Right lobe of liver (tissue), 6 donors: ENCODE results near the gene PRR5L. TPM values are rescaled to one million over a fixed set of nuclear protein-coding genes. Genes with fewer than 3 reads are reported as not detected.

Experiments
- ATAC-seq, 4 donors: fragments of 200-7000 bp; cut with Tn5 transposase; one replicate each; pipeline ENCODE4 v1.9.1; 2020; ENCODE audit warnings: mild to moderate bottlenecking in 4 of 4, moderate library complexity in 4 of 4
- DNase-seq, 3 donors: peaks; one replicate each; pipeline ENCODE4 v3.0.0-alpha.2; 2020
- H3K27ac ChIP-seq, 3 donors: fragments of 200-600 bp; one replicate each; pipeline ENCODE4 v1.8.0; 2022
- H3K27me3 ChIP-seq, 2 donors: fragments of 200-600 bp; one replicate each; pipeline ENCODE4 v1.8.0; 2022
- H3K36me3 ChIP-seq, 4 donors: fragments of 200-600 bp; sonication (generic) in 1 of 4; one replicate each; pipeline versions ENCODE4 v1.5.1 to v1.8.0; 2017 to 2022; ENCODE audit warnings: control low read depth in 1 of 4
- H3K4me1 ChIP-seq, 4 donors: fragments of 200-600 bp; sonication (generic) in 1 of 4; one replicate each; pipeline versions ENCODE4 v1.5.1 to v1.8.0; 2017 to 2022; ENCODE audit warnings: control low read depth in 1 of 4
- H3K4me3 ChIP-seq, 3 donors: fragments of 200-600 bp; one replicate each; pipeline ENCODE4 v1.8.0; 2022
- H3K9me3 ChIP-seq, 4 donors: fragments of 200-600 bp; sonication (generic) in 1 of 4; one replicate each; pipeline versions ENCODE4 v1.5.1 to v1.8.0; 2017 to 2022; ENCODE audit warnings: control low read depth in 1 of 4
- POLR2A ChIP-seq: fragments of 450-650 bp; IDR thresholded peaks from one replicate; pipeline ENCODE4 v1.6.1; 2017; ENCODE audit warnings: antibody characterized with exemption, mild to moderate bottlenecking
- WGBS: methylation state at CpG from one replicate; pipeline ENCODE4 v1.1.6; 2018; ENCODE audit warnings: low coverage, low lambda C conversion rate; ENCODE audit not compliant: insufficient coverage; ENCODE audit errors: missing lambda C conversion rate; 5-methylcytosine and 5-hydroxymethylcytosine counted together
- intact Hi-C, 2 donors: fragments of 100-400 bp; cut with DNase I; formaldehyde crosslinking; loops; one replicate each; pipeline versions ENCODE4 v1.11.2 to v1.14.1; 2022
- total RNA-seq, 6 experiments: library from RNA; depleted of rRNA in 2 of 6; stranded (reverse); fragments of >200 nt in 2 of 6; fragmentation: NEBNext Ultra II Directional in 3 of 6; extraction: Animal tissue kit (Norgen Biotek cat#: 25700) in 3 of 6; gene quantifications; one replicate each; pipeline versions ENCODE4 v1.1.0 to v1.2.4, GENCODE V29; 2016 to 2023
- TF ChIP-seq, protein P1 (sequence below), 4 donors: fragments of 200-600 bp in 3 of 4; fragments of 450-650 bp in 1 of 4; IDR thresholded peaks; one replicate each; pipeline versions ENCODE4 v1.5.1 to v1.8.0; 2016 to 2022; ENCODE audit warnings: antibody characterized with exemption in 4 of 4, mild to moderate bottlenecking in 2 of 4
- donor health status: DM: no; HTN: yes; CAD: no.
- donor health status: DM: no; HTN: no; CAD: no.
- donor health status: DM: no; HTN: no; CAD: no.
- donor health status: DM: no; HTN: yes; CAD: no.
- donor health status: DM: no; HTN: yes; CAD: no.

Gene PRR5L
- total RNA-seq, 6 experiments from 2014 or later: 2.2 to 4.5 (median 2.3) TPM

DNA sequence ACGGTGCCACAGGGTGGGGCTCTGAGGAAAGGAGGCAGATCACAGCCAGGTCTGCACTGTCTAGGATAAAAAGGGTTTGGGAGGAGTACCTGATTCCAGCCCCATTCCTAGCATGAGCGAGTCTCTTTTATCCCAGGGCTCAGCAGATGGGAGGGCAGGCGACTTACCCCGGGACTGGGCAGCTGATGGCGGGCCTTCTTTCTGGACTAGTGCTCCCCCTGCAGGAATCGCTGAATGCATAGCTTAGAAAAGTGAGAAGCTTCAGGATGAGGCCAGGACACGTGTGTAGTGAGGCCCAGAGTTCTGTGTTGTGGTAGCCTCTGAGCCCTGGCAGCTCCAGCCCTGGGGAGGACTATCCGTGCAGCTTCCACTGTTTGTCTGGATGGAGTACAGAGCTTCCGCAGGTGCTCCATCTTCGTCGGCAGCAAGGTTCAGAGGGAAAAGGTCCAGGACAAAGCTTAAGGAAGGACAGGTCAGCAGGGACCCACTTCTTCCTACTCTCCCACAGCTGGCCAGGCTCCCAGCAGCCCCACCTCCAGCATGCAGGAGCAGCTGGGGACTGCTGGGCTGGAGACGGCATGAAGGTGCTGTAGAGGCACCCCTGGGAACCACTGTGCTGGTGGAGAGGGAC lies 37.2 kb upstream of the PRR5L start:
- DNase-seq (peak; percentile 57 to 63 (median 58)), ATAC-seq (peak; percentile 83 to 96 (median 88))
- Histone ChIP-seq H3K27ac (no peak overlapping the region), H3K9me3 (no peaks in the 10 kb centered on the region), H3K36me3 (no peaks in the 10 kb centered on the region), H3K4me3 (no peak overlapping the region), H3K4me1 (no peaks in the 10 kb centered on the region), H3K27me3 (no peaks in the 10 kb centered on the region)
- WGBS: 19% methylated on average over 9 of the region's 12 CpGs
- no peak for TF ChIP-seq POLR2A
- TF ChIP-seq, protein P1, sequence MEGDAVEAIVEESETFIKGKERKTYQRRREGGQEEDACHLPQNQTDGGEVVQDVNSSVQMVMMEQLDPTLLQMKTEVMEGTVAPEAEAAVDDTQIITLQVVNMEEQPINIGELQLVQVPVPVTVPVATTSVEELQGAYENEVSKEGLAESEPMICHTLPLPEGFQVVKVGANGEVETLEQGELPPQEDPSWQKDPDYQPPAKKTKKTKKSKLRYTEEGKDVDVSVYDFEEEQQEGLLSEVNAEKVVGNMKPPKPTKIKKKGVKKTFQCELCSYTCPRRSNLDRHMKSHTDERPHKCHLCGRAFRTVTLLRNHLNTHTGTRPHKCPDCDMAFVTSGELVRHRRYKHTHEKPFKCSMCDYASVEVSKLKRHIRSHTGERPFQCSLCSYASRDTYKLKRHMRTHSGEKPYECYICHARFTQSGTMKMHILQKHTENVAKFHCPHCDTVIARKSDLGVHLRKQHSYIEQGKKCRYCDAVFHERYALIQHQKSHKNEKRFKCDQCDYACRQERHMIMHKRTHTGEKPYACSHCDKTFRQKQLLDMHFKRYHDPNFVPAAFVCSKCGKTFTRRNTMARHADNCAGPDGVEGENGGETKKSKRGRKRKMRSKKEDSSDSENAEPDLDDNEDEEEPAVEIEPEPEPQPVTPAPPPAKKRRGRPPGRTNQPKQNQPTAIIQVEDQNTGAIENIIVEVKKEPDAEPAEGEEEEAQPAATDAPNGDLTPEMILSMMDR (IDR thresholded peaks at IDR 0.05): peak; percentile 49 to 73 (median 57)
- intact Hi-C loops: no loop called here

DNA sequence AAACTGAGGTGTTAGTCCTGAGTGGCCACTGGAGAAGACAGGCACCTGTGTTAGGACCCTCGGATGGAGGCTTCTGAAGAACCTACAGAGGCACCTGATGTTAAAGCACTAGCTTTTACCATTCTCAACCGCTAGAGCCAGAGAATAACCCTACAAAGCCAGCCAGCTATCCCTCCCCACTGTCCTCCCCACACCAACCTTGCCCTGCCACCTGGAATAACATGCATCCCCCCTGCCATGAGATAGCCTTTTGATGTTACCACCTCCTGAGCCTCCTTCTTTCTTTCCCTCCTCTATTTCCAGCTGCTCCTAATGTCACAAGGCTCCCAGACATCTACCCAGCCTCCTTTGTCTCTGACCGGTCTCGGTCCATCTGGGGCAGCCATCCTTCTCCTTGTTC lies 35.0 kb upstream of the PRR5L start:
- H3K36me3 ChIP-seq: no peaks in the 10 kb centered on the region
- H3K9me3 ChIP-seq: no peaks in the 10 kb centered on the region
- no peak for TF ChIP-seq POLR2A
- TF ChIP-seq, protein P1 (IDR thresholded peaks at IDR 0.05): no peak
- no peak for DNase-seq
- ATAC-seq: no peak
- intact Hi-C loops: loop anchor here (10.0 kb wide), 2 partner anchors 436 to 646 kb away; partner anchors contain the start of gene FJX1 (in 1 of the 2)
- WGBS: 78% methylated on average over 3 of the region's 4 CpGs
- no peak overlapping the region for H3K27ac ChIP-seq
- H3K27me3 ChIP-seq: no peaks in the 10 kb centered on the region
- H3K4me1 ChIP-seq: peaks cover 0 to 4% (median under 1%) of the 10 kb centered on the region in 4 donors
- no peak overlapping the region for H3K4me3 ChIP-seq

DNA sequence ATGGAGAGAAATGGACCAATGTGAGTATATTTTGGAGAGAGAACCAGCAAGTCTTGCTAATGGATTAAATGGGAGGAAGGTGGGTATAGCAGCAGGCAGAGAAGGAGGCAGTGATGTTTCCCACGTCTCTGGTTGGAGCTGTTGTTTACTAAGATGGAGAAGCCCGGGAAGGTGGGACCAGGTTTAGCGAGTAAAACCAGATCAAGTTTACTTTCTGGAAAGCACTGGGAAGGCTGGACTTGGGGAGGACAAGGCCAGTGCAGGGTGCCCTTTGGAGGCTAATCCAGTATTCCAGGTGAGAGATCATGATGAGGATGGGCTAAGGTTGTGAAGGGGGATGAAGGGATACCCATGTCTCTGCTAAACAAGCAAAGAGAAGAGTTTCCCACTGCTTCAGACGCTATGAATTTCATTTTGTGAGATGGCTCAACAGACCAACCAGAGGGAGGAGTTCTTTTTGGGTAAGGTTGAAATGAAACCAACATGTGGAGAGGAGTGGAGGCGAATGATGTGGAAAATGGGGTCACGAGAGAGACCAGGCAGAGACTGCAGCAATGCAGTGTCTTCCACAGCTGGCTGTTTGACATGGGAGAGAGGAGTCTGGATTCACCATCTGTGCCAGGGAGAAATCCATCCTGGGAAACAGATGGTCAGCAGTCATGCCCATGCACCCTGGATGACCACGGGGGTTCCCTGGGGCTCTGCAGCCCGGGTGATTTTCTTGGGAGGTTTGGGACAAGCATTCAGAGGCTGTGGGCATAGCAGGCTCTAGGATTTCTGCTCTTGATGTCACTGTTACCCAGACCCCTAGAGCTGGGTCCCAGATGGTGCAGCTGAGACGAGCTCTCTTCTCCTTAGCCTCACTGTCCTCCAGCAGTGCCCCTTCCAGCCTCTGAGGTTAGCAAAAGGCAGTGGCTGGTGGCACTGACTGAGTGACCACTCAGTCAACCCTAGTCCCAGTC lies 31.8 kb upstream of the PRR5L start:
- WGBS: 66% methylated on average over 8 of the region's 9 CpGs
- ATAC-seq (no peak), DNase-seq (no peak)
- H3K27ac ChIP-seq: no peak overlapping the region
- no peaks in the 10 kb centered on the region for H3K36me3 ChIP-seq
- no peak overlapping the region for H3K4me3 ChIP-seq
- H3K27me3 ChIP-seq: no peaks in the 10 kb centered on the region
- no peaks in the 10 kb centered on the region for H3K9me3 ChIP-seq
- peaks cover 0 to 30% (median 9%) of the 10 kb centered on the region in 4 donors for H3K4me1 ChIP-seq
- no peak for TF ChIP-seq POLR2A
- intact Hi-C loops: loop anchor here (10.0 kb wide), 2 partner anchors 439 to 649 kb away; partner anchors contain the start of gene FJX1 (in 1 of the 2)

DNA sequence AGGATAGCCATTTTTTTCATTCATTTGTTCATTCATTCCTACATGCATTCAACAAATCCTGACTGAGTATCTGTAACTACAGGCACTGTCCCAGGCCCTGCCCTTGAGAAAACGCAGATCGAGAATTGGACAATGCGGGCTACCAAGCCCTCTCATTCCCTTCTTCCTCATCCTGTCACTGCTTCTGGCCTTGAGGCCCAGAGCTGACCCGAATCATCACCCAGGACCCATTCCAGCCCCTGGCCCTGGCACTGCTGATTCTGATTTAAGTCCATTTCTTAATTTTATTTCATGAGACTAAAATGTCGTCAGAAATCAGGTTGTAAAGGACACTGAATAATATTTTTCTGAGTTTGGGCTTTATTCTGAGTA lies 31.1 kb upstream of the PRR5L start:
- Histone ChIP-seq H3K36me3 (no peaks in the 10 kb centered on the region), H3K4me3 (no peak overlapping the region), H3K4me1 (peaks cover 0 to 30% (median 9%) of the 10 kb centered on the region in 4 donors), H3K27ac (no peak overlapping the region), H3K9me3 (no peaks in the 10 kb centered on the region), H3K27me3 (no peaks in the 10 kb centered on the region)
- 90% methylated on average over 5 of the region's 5 CpGs for WGBS
- no peak for DNase-seq
- TF ChIP-seq, protein P1 (IDR thresholded peaks at IDR 0.05): no peak
- no peak for TF ChIP-seq POLR2A
- no peak for ATAC-seq
- intact Hi-C loops: loop anchor here (10.0 kb wide), 2 partner anchors 440 to 650 kb away; partner anchors contain the start of gene FJX1 (in 1 of the 2)
